HG02588 (cell line): ENCODE data around the gene RAVER2.
"Not testable (repeated sequence)": the region's sequence is repeated elsewhere in the genome, so short reads cannot be mapped to it uniquely, and the experiment has no call there.

Source experiments
- ATAC-seq: cut with Tn5 transposase; IDR thresholded peaks from one replicate; pipeline ENCODE4 v1.9.1; 2021; ENCODE audit warnings: mild to moderate bottlenecking, moderate library complexity; ENCODE audit not compliant: unreplicated experiment

The RAVER2 gene

DNA sequence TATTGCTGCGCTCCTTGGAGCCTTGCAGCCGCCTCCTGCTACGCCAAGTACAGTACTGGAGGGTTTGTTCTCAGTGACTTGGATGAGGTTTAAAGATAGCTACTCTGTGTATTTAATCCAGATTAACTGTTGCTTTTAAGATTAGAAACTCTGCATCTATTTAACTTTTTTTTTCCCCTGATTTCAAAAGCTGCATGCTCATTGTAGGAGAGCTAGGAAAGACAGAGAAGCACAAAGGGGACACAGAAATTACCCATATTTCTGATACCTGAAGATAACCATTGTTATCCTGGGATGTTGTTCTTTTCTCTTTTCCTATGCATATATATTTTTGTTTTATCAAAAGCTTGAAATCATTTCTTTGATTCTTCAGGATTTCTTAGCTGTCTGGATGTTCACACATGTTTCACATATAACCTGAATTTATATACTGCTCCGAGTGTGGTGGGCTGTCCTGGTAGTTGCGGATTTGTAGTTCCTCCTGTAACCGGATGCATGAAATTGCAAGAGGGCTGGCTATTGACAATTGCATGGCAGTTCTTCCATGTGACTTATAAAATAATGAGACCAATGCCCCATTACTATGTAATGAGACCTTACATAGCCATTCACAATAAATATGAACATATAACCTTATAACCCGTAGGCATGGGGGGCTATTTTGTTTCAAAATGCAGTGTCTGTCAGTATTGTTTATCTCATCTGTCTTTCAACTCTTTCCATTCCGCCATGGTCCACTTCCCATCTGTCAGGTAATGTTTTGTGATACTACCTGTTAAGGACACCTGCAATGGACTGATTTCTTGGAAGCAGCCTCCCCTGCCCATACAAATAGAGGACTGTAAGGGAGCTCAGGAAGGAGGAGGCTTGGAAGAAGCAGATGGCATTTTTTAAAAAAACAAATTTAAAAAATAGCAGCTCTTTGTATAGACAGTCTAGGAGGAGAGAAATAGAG is 1.4 kb downstream of the RAVER2 start:
- ATAC-seq = no peak

GRCh38 chr1:64748222-64748621 is 3.3 kb downstream of the RAVER2 start:
- no peak for ATAC-seq

- no peak for ATAC-seq
Observed at GRCh38 chr1:64748706-64749105, 3.8 kb downstream of the RAVER2 start.

- no peak for ATAC-seq
Observed at GRCh38 chr1:64750092-64750491, 5.2 kb downstream of the RAVER2 start.

- ATAC-seq = no peak
Observed at GRCh38 chr1:64750875-64751274, 6.0 kb downstream of the RAVER2 start.

DNA sequence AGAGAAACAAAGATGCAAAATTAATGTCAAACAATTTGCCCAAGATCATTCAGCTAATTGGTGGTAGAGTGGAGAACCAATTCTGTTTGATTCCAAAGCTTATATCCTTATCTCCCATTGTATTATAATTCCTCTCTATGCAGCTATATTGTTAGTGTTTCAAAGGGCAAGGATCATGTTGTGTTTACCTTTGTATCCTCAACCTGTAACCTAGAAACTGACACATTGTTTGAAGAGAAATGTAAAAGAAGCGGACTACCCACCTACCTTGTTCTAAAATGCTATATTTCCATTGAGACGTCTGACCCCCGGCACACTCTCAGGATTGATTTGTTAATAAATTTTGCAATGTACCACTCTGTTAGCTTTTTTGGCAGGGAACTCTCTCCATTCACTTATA is 9.3 kb downstream of the RAVER2 start:
- no peak for ATAC-seq

- ATAC-seq = no peak
Observed at GRCh38 chr1:64755361-64755760, 10.5 kb downstream of the RAVER2 start.

- no peak for ATAC-seq
Observed at GRCh38 chr1:64756770-64757169, 11.9 kb downstream of the RAVER2 start.

DNA sequence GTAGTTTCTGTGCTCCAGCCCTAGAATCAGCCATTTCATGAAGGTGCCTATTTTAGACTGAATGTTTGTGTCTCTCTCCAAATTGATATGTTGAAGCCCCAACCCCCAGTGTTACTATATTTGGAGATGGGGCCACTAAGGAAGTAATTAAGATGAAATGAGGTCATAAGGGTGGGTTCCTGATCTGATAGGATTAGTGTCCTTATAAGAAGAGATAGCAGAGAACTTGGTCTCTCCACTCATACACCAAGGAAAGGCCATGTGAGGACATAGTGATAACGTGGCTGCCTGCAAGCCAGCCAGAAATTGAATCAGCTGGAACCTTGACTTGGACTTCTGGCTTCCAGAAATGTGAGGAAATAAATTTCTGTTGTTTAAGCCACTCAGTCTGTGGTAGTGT is 12.3 kb downstream of the RAVER2 start:
- ATAC-seq = no peak

DNA sequence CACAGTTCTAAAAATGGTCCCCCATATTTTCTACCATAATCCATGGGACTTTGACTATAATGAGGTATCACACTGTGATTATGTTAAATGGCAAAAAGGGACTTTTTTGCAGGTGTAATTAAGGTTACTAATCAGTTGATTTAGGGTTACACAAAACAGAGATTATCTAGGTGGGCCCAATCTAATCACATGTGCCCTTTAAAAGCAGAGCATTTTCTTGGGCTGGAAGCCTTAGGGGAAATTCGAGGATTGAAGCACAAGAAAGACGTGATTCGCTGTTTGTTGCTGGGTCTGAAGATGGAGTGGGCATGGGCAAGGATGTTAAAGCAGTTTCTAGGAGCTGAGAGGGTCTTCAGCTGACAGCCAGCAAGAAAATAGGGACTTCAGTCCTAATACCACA is 13.4 kb downstream of the RAVER2 start:
- no peak for ATAC-seq

- ATAC-seq = no peak
Observed at GRCh38 chr1:64759968-64760367, 15.1 kb downstream of the RAVER2 start.

DNA sequence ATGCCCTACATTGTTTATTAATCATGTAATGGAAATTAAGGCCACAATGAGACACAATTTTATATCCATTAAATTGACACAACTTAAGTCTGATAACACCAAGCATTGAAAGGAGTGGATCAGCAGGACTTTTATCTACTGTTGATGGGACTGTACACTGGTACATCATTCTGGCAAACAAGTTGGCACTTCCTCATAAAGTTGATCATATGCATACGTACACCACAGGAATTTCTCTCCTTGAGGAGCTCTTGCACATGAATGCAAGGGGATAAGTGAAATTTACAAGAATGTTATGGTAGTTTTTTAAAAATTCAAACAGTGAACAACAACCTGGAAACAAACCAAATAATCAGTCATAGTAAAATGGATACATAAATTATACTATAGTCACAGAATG is 20.1 kb downstream of the RAVER2 start:
- ATAC-seq = no peak

DNA sequence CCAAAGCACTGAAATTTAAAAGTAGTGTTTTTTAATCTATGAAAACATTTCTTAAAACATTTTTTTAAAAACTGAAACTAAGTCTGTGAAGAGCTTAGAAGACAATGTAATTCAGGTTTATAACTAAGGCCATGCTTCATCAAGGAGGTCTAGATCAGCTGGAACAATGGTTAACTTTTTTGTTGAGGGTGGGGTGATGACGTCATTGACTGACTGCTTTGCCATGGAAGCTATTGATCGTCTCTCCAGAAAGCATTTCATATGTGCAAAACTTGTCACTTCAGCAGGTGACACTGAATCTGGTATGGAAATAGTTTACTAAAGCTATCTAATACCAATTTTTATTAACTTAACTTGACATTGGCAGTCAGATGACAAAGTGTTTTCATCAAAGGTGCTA is 21.0 kb downstream of the RAVER2 start:
- ATAC-seq = no peak

- no peak for ATAC-seq
Observed at GRCh38 chr1:64766429-64766828, 21.6 kb downstream of the RAVER2 start.

- no peak for ATAC-seq
Observed at GRCh38 chr1:64769482-64769881, 24.6 kb downstream of the RAVER2 start.

DNA sequence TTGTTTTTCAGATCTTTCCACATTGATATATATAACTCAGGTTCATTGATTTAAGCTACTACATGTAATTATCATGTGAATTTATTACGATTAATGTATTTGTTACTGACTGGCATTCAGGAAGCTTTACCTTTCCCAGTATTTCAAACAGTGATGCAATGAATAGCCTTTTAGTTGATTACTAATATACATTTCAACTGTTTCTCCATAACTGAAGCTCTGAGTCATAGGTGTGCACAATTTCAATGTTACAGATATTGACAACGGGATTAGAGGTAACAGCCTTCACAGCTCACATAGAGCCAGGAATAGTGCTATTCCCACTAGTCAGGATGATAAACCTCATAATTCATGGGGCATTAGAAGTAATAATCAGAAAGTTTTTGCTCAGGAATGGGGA is 25.1 kb downstream of the RAVER2 start:
- no peak for ATAC-seq

- ATAC-seq = not testable (repeated sequence)
Observed at GRCh38 chr1:64773306-64773705, 28.4 kb downstream of the RAVER2 start.

GRCh38 chr1:64775113-64775512 is 30.2 kb downstream of the RAVER2 start:
- ATAC-seq = no peak

DNA sequence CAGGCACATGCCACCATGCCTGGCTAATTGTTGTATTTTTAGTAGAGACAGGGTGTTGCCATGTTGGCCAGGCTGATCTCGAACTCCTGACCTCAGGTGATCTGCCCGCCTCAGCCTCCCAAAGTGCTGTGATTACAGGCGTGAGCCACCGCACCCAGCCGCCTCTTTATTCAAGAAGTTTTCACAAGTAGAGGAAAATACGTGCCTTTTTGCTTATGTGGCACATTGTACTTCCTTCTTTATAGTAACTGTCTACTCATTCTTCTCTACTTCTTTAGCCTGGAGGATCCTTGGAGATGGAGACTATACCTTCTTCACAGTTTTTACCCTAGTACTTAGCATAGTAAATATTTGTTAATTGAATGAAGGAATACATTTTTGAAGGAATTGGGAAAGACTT is 37.2 kb downstream of the RAVER2 start:
- not testable (repeated sequence) for ATAC-seq

DNA sequence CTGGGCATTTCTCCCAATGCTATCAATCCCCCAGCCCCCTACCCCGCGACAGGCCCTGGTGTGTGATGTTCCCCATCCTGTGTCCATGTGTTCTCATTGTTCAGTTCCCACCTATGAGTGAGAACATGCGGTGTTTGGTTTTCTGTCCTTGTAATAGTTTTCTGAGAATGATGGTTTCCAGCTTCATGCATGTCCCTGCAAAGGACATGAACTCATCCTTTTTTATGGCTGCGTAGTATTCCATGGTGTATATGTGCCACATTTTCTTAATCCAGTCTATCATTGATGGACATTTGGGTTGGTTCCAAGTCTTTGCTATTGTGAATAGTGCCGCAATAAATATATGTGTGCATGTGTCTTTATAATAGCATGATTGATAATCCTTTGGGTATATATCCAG is 38.0 kb downstream of the RAVER2 start:
- not testable (repeated sequence) for ATAC-seq

DNA sequence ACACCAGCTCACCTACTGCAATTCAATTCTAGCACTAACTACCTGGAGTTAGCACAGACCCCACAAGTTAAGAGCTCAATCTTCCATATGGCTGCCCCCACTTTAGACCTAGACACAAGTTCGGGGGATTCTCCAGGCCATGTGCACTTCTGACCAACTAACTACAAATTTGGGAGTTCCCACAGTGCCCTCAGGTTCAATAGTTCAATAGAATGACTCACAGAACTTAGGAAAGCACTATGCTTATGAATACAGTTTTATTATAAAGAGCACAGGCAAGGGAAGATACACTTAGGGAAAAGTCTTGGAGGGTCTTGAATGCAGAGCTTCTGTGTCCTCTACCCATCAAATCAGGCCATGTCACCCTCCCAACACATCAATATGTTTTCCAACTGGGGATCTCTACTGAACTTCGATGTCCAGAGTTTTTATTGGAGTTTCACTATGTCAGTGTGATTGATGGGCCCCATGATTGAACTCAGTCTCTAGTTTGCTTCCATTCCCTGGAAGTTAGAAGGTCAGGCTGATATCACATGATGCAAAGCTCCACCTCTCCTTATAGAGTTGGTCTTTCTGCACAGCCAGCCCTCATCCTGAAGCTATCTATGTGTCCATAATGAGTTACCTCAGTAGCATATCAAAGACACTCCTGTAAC is 46.1 kb downstream of the RAVER2 start:
- no peak for ATAC-seq

- no peak for ATAC-seq
Observed at GRCh38 chr1:64798872-64799271, 54.0 kb downstream of the RAVER2 start.
